NCI-H226 (cell line): Measurements from ENCODE around the gene TEKT5.
"Not testable (repeated sequence)": the region's sequence is repeated elsewhere in the genome, so short reads cannot be mapped to it uniquely, and the experiment has no call there.

Source experiments
- DNase-seq: peaks from one replicate; pipeline ENCODE4 v3.0.0-alpha.2; 2015

TEKT5 gene

DNA sequence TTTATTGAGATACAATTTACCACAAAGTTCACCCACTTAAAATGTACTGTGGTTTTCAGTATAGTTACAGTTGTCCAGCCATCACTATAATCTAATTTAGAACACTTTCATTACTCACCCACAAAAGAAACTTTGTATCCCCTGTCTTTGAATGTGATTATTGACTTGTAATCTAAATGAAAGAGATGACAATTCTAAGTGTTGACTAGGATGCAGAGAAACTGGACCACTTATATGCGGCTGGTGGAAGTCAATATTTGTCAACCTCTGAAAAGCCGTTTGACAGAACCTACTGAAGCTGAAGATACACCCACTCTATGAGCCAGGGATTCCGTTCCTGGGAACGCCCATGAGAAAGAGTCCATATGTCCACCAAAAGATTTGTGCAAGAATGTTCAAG is 36.8 kb downstream of the TEKT5 start:
- DNase-seq: no peak

DNA sequence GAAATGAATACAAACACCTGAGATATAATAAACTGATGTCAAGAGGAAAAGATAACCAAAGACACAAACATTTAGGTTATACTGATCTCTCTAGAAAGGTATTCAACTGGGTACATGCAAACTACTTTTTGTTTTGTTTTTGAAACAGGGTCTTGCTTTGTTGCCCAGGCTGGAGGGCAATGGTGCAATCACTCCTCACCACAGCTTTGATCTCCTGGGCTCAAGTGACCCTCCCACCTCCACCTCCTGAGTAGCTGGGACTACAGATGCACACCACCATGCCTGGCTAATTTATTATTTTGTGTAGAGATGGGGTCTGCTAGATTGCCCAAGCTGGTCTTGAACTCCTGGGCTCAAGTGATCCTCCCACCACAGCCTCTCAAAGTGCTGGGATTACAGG is 38.1 kb downstream of the TEKT5 start:
- DNase-seq: no peak

DNA sequence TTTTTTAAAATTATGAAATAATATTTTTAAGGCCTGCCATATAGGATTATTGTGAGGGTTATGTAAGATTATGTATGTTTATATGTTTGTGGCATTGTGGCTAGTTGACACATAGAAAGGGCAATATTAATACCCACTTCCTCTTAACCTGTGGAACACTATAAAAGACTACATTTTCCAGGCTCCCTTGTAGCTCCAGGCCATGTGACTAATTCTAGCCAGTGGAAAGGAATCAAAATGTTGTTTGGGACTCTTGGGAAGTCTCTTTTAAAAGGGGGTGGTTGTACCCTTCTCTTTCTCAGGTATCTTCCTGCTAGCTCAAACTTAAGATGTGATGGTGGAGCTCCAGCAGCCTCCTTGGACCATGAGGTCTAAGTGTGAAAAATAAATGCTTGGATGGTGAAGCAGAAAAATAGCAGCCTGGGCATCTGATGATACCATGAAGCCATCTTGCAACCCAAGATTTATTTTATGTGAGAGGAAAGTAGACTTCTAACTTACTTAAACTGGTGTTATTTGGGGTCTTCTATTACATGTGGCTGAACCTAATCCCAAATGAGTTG is 39.2 kb downstream of the TEKT5 start:
- DNase-seq: no peak

DNA sequence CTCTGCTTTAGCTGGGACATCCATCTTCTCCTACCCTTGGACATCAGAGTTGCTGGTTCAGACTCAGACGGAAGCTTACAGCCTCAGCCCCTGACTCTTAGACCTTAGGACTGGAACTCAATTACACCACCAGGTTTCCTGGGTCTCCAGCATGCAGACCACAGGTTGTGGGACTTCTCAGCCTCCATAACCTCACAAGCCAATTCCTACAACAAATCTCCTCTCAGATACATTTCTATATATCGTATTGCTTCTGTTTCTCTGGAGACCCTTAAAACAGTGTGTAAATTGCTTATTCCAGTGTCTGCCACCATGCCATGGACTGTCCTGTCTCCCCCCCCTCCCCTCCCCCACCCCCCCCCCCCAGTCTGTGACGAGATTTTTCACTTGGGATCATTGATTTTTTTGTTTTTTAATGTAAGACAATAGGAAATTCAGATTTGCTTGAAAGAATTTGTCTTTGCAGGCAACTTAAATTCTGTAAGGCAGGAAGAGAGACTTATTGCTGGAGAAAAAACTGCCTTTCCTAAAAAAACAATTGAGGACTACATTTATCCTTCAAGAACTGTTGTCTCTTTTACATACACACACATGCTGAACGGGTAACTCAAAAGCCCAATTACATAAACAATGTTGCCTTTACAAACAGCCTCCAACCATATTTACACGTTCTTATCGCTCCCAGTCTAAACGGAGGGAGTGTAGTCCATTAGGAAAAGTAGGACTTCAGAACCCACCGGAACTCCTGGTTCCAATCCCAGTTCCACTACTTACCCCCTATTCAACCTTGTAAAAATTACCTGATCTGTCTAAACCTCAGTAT is 39.9 kb downstream of the TEKT5 start:
- DNase-seq: no peak

DNA sequence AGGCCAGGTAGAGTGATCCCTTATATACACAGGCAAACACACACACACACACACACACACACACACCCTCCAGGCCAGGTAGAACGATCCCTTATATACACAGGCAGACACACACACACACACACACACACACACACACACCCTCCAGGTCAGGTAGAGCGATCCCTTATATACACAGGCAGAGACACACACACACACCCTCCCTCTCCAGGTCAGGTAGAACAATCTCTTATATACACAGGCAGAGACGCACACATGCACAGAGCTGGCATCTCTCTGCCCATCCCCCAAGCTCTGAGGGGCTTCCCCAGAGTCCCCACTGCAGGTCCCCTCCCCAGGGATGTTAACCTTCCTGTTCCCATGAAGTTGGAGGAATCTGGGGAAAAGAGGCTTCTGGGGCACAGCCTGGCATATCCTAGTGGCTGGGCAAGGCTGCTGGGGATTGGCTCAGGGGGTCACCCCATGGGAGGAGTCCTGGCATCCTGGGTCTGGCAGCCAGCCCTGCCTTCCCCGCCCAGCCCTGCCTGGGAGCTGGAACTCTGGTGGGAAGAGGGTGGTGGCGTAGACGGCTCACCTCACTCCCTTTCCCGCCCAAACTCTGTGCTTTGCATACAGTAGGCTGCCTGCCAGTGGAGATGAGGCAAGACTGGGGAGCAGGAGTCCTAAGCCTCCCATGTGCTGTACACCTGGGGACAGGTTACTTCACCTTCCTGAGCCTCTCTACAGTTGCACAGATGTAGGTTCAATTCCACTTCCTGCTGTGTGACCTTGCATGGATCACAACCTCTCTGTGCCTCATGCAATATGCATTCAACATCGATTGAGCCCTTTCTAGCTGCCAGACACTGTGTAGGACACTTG is 41.8 kb downstream of the TEKT5 start:
- peak; percentile 81 for DNase-seq

DNA sequence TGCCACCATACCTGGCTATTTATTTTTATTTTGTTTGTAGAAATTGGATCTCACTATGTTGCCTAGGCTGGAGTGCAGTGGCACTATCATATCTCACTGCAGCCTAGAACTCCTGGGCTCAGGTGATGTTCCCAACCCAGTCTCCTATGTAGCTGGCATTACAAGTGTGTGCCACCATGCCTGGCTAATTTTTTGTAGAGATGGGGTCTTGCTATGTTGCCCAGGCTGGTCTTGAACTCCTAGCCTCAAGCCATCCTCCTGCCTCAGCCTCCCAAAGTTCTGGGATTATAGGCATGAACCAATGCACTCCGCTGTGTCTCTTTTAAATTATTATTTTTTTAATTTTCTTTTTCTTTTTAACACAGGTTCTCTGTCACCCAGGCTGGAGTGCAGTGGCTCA is 45.6 kb downstream of the TEKT5 start:
- not testable (repeated sequence) for DNase-seq

DNA sequence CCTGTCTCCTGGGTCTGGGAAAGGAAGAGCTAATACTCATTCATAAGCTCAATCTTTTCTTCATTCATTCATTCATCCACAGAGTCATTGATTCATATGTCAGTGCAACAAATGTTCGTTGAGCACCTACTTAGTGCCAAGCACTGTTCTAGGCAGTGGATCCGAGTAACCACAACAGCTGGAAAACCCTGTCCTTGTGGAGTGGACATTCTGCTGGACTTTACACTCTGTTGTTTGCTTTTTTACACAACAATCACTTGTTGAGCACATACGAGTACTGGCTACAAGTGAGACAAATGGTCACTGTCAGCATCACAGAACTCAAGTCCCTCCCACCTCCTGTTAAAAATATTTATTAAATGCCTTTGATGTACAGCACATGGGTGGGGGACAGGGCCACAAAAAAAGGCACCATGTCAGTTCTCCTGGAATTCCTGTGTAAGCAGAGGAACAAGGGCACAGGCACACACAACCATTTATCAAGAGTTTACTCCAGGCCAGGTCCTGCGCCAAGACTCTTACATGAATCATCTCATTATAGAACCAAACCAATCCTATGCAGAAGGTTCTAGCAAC is 46.9 kb downstream of the TEKT5 start:
- no peak for DNase-seq

DNA sequence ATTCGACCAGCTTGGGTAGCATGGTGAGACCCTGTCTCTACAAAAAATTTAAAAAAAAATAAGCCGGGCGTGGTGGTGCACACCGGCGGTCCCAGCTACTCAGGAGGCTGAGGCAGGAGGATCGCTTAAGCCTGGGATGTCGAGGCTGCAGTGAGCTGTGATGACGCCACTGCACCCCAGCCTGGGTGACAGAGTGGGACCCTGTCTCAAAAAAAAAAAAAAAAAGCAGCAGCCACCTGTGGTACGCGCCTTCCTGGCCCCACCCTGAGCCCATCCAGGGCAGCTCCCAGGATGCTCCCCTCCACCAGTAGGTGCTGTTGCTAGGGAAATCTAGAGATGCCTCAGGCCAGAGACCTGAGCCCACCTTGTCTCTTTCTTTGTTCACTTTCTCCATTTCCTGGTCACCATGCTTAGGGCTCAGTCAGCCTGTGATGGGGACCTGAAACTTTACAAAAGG is 47.4 kb downstream of the TEKT5 start:
- DNase-seq: no peak

DNA sequence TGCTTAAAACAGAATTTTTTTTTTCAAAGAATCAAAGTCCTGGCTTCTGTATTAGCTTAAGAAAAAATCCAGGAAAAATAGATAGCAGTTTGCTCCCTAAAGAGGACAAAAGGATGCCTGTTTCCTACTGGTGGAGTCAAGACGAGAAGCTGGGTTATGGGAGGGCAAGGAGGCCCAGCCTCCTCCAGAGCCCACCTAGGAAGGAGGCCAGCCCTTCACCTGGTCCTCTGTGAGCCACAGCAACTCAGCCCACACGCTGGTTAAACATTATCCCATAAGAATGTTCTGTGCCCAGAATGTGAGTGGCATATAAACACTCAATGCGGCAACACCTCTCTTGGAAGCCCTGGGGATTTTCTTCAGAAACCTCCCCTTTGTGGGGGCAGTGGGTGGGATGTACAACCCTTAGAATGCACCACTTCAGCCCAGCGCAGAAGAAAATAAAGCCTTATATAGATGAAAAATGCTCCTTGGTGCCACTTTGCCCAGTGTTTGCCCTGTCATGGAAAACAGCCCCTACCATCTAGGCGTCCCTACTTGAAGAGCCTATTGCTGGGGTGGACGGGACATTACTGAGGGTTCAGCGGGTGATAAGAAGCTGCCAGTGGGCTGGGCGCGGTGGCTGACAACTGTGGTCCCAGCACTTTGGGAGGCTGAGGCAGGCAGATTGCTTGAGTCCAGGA is 48.0 kb downstream of the TEKT5 start:
- no peak for DNase-seq

DNA sequence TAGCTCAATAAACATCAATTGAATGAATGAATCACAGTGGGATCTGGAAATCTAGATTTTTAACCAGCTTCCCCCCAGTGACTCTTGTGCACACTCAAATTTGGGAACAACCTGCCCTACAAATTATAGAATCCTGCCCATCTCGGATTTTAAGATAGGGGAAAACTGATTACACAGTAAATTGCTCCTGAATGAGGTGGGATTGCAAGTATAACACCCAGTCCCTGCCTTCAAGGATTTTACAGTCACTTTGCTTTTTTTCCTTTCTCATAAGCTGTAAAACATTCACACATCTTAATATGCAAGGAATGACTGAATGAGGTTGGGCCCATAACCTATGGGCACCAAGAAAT is 48.5 kb downstream of the TEKT5 start:
- no peak for DNase-seq

DNA sequence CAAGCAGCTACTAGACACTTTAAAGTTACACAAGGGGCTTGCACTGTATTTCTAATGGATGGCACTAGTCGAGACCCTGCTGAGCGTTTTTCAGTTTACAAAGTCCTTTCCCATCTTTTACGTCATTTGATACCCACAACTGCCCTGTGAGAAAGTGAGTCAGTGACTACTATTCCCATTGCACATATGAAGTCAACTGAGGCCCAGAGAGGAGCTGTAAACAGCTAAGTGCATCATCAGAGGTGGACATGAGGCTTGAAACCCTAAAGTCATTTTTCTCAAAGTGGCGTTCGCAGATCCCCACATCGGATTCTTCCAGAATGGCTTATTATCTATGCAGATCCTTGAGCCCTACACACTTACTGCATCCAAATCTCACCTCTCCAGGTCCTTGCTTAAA is 50.6 kb downstream of the TEKT5 start:
- DNase-seq: no peak

DNA sequence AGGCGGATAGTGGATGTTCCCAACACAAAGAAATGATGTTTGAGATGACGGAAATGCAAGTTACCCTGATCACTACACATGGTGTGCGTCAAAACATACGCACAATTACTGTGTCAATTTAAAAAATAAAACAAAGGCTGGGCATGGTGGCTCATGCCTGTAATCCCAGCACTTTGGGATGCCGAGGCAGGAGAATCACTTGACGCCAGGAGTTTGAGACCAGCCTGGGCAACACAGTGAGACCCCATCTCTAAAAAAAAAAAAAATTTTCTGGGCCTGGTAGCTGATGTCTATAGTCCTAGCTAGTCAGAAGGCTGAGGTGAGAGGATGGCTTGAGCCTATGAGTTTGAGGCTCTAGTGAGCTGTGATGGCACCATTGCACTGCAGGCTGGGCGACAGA is 51.8 kb downstream of the TEKT5 start:
- no peak for DNase-seq

DNA sequence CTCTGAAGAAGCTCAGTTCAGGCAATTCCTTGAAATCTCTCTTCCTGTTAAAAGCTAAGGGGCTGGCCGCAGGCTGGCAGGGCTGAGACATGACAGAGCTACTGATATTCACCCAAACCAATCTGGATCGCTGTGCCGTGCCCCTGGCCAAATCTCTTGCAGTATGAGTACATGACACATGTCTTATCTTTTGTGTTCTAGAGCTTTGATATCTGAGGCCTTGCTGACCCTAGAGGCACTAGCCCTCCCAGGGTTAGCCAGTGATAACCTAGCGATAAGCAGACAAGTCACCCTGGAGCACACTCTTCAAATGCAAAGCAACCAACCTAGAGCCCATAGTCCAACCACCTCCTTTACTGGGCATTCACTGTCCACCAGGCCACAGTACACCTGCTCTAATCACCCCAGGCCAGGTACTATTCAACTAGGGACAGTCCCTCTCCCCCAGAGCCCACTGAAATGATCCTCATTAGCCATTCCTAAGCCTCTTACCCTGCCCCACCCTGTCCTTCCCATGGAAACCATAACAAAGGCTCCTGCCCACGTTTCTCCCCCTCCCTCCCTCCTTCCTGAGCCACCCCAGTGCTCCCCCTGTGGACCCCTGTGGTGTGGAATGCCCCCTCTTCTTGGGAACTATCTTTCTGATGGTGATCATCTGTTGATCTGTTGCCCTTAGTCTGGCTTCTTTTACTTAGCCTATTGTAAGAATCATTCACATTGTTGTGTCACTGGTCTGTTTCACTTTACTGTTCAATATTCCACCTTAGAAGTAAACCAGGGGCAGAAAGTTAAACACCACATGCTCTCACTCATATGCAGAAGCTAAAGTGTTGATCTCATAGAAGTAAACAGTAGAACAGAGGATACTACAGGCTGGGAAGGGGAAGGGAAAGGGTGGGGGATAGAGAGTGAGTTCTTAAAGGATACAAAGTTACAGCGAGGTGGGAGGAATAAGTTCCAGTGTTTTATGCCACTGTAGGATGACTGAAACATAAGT is 52.5 kb downstream of the TEKT5 start:
- no peak for DNase-seq

DNA sequence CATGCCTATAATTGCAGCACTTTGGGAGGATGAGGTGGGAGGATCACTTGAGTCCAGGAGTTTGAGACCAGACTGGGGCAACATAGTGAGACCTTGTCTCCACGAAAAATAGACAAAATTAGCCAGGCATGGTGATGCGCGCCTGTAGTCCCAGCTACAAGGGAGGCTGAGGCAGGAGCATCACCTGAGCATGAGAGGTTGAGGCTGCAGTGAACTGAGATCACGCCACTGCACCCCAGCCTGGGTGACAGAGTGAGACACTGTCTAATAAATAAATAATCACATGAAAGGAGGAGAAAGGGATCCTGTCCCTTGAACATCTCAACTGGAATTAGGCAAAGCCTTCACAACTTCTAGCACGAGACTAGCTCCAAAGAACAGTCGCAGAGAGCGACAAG is 53.2 kb downstream of the TEKT5 start:
- DNase-seq: no peak

DNA sequence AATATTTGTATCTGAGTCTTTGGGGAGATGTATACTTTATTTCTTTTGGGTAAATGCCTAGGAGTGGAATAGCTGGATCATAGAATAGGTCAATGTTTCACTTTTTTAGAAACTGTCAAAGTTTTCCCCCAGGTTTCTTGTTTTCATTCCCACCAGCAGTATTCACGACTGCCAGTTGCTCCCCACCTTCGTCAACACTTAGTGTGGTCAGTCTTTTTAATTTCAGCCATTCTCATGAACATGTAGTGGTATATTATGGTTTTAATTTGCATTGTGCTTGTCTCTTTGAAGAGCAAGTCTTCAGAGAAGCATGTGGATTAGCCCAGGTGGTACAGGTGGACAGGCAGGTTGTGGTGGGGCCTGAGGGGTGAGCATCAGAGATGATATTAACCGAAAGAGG is 53.8 kb downstream of the TEKT5 start:
- no peak for DNase-seq

DNA sequence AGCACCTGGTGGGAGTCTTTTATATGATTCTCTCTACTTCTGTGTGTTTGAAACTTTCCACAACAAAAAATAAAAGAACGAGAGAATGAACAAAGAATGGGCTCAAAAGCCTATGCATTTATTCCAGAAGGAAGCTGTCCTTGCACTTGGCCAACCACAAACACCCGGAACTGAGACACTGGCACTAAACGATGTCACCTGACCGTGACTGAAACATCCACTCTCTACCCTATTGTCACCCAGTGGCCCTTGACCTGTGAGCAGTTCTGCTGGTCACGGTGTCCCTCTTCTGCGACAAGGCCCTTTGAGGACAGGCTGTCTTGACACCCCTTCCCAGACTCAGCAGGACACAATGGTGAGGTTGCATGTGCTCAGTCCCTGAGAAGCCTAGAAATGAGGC is 56.6 kb downstream of the TEKT5 start:
- no peak for DNase-seq

DNA sequence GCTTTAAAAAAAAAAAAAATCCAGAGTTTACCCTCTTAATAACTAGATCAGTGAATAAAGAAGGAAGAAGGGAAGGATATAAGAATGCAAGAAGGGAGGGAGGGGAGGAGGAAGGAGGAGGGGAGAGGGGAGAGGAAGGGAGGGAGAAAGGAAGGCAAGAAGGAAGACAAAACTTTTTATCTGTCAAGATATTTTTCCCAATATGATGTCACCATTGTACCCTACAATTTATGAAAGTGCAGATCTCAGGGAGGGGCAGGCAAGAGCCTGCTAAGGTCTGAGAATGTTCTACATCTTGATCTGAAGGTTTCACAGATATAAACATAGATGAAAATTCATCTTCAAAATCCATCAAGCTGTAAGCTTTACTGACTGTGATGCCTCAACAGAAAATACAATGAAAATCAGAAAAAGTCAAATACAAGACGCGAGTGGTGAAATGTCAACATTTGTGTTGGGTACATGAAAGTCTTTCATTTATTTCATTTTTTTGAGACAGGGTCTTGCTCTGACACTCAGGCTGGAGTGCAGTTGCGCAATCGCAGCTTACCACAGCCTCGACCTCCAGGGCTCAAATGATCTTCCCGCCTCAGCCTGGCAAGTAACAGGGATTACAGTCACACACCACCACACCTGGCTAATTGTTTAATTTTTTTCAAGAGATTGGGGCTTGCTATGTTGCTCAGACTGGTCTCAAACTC is 57.2 kb downstream of the TEKT5 start:
- no peak for DNase-seq

DNA sequence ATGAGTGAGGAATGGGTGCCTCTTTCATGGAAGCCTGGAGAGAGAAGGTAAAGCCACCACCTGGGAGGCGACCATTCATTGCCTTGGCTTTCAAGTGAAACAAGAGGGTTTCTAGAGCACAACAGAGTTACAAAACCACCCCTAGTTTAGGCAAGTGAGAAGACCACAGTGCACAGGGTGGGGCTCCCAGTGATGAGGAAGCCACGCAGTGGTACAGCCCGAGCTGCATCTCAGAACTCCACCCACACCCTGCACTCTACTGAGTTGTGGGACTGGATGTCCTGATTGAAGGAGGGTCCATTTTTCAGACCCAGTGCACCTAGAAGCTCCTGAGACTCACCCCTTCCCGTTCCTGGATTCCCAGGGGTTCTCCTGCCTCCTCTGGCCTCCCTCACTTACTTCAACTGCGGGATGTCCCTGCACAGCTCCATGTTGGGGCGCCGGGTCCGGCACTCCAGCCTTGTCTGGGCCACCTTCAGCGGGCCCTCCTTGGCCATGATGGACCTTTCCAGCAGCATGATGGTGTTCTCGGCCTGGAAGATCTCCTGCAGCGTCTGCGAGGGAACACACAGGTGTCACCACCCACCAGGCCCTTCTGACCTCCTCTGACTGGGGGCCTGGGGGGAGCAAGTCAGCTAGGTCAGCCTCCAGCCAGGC is 59.2 kb downstream of the TEKT5 start:
- DNase-seq: no peak

DNA sequence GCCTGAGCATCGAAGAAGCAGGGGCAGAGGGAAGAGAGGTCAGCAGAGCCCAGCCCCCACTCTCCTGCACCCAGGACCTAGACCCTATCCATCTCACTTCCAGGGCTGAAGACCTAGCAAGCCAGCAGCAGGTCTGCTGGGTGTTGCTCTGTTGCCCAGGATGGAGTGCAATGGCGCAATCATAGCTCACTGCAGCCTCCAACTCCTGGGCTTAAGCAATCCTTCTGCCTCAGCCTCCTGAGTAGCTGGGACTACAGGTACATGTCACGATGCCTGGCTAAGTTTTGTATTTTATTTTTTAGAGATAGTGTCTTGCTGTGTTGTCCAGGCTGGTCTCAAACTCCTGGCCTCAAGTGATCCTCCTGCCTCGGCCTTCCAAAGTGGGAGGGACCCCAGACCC is 61.3 kb downstream of the TEKT5 start:
- DNase-seq: not testable (repeated sequence)

DNA sequence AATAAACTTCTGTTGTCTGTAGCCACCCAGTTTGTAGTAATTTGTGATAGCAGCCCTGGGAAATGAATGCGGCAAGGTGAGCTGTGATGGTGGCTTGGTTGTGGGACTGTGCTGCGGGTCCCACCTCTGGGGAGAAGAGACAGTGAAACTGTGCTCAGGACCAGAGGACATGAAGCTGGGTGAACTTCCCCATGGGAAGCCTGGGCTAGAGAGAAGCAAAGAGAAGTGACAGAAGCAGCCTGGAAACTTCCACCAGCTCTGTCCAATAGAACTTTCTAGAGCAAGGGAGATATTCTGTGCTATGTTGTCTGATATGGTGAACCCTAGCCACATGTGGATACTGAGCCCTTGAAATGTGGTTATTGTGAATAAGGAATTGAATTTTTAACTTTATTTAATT is 62.8 kb downstream of the TEKT5 start:
- no peak for DNase-seq

DNA sequence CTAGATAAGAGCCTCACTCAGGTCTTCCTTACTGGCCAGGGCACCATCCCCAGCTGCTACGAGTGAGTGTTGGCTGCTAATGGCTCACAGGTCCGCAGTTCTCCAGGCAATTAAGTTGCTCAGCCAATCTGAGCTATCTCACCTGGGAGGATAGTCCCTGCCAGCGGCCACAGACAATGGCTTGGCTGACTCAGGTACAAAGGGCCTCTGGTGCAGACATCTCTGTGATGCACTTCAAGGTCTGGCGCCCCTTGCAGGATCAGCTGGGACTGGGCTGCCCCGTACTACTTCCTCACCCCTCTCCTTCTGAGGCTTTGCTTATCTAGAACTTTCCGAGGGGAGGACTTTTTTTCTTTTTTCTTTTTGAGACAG is 65.2 kb downstream of the TEKT5 start:
- DNase-seq: no peak
